ENCODE measurements around the gene GID4. TPM values are rescaled to one million over a fixed set of nuclear protein-coding genes. Genes with fewer than 3 reads are reported as not detected.
A peak's percentile ranks its signal among the peaks of the same experiment; 100 is the strongest.

Gene GID4
- total and polyA plus RNA-seq, 2 of the 13 experiments (the other 11 are each of a cell fraction or from before 2014, with no cell fraction given), result 4.3 to 6.1 TPM

- TF ChIP-seq ZNF318 (CRISPR knock-in tag; IDR thresholded peaks at IDR 0.05) (no peak), GTF3A (CRISPR knock-in tag; conservative IDR thresholded peaks at IDR 0.05) (peak; percentile 86; the same call in 1 of the 2 replicates), ZSCAN9 (CRISPR knock-in tag; IDR thresholded peaks at IDR 0.05; ENCODE audit: borderline replicate concordance) (peak; percentile 98), NKX3-1 (CRISPR knock-in tag; IDR thresholded peaks at IDR 0.05) (no peak; the same call in 1 of the 2 replicates), ZUFSP (CRISPR knock-in tag; IDR thresholded peaks at IDR 0.05; ENCODE audit: borderline replicate concordance) (no peak), ZNF713 (CRISPR knock-in tag; IDR thresholded peaks at IDR 0.05) (no peak), FUBP1 (CRISPR knock-in tag; IDR thresholded peaks at IDR 0.05; ENCODE audit: borderline replicate concordance) (no peak), EP300 (IDR thresholded peaks at IDR 0.05; ENCODE audit: low read depth in 2 of 2, low read length in 2 of 2) (peak in 1 of 2 experiments; percentile 64; a peak in 2 of 4 replicates), EP300 (CRISPR knock-in tag; IDR thresholded peaks at IDR 0.05; ENCODE audit: borderline replicate concordance) (peak; percentile 51; the same call in 1 of the 2 replicates), ZNF792 (CRISPR knock-in tag; IDR thresholded peaks at IDR 0.05) (peak; percentile 95), ZFP36L2 (CRISPR knock-in tag; IDR thresholded peaks at IDR 0.05) (0 out of 2 replicates have a peak, but pooled peaks have one; percentile 17), ZNF768 (CRISPR knock-in tag; IDR thresholded peaks at IDR 0.05) (peak; percentile 87), HHEX (CRISPR knock-in tag; IDR thresholded peaks at IDR 0.05) (0 out of 2 replicates have a peak, but pooled peaks have one; percentile 14), ZNF7 (CRISPR knock-in tag; IDR thresholded peaks at IDR 0.05) (no peak; the same call in 1 of the 2 replicates), ZNF34 (CRISPR knock-in tag; IDR thresholded peaks at IDR 0.05; ENCODE audit: borderline replicate concordance) (peak; percentile 92; the same call in 1 of the 2 replicates), KLF9 (CRISPR knock-in tag; IDR thresholded peaks at IDR 0.05; ENCODE audit: low read depth) (peak; percentile 94), MZF1 (CRISPR knock-in tag; IDR thresholded peaks at IDR 0.05; ENCODE audit: borderline replicate concordance) (0 out of 2 replicates have a peak, but pooled peaks have one; percentile 24), U2AF2 (IDR thresholded peaks at IDR 0.05; ENCODE audit: low read depth, low read length) (0 out of 2 replicates have a peak, but pooled peaks have one; percentile 70)
Observed at GRCh38 chr17:18087610-18088491, 48.6 kb downstream of the GID4 start, which contains the start of gene DRG2 (continued).

Data from HepG2 (cell line).